GM12878 (cell line): ENCODE data around the gene APC2. TPM values are rescaled to one million over a fixed set of nuclear protein-coding genes. Genes with fewer than 3 reads are reported as not detected.
A peak's percentile ranks its signal among the peaks of the same experiment; 100 is the strongest.

Experiments used
- ATAC-seq: fragments of 200-7000 bp; cut with Tn5 transposase; 3 replicates; pipeline ENCODE4 v1.9.1; 2020; ENCODE audit warnings: mild to moderate bottlenecking, moderate library complexity
- BruUV-seq: library from RNA; stranded (reverse); fragments of 400-500 nt; replicated peaks from 2 replicates; lab custom pipeline; 2021; lab: Mats Ljungman, UMichigan
- CTCF ChIA-PET: fragments of 300-600 bp; sonication (Branson Sonifier 250); formaldehyde crosslinking; extraction: SDS; loops from one replicate; lab custom pipeline; 2021; ENCODE audit warnings: inconsistent platforms; lab: Yijun Ruan, JAX
- POLR2A ChIA-PET: fragments of 350-600 bp; formaldehyde crosslinking; extraction: SDS; loops from one replicate; lab custom pipeline; 2021; ENCODE audit warnings: inconsistent platforms; lab: Charles Lee
- RAD21 ChIA-PET: fragments of 300-600 bp; sonication (Branson Sonifier 250); formaldehyde crosslinking; loops from one replicate; lab custom pipeline; 2023; ENCODE audit warnings: antibody characterized with exemption; ENCODE audit not compliant: unreplicated experiment; lab: Charles Lee
- SMC1A ChIA-PET: fragments of 300-600 bp; sonication (Branson Sonifier 250); formaldehyde crosslinking; loops from one replicate; lab custom pipeline; 2023; ENCODE audit not compliant: unreplicated experiment, uncharacterized antibody; lab: Charles Lee
- DNase-seq: peaks from one replicate; pipeline ENCODE4 v3.0.0-alpha.2; 2011; ENCODE audit warnings: low read depth, low spot score
- FAIRE-seq: peaks from 3 replicates; lab custom pipeline; 2011; peaks lifted over from hg19 to GRCh38; lab: Jason Lieb, UNC
- H2AFZ ChIP-seq: 2 replicates; pipeline ENCODE4 v1.6.0; 2011; ENCODE audit warnings: low read depth, low read length, control low read depth; ENCODE audit not compliant: control insufficient read depth
- H3K27ac ChIP-seq: 2 replicates; pipeline ENCODE4 v1.5.1; 2011; ENCODE audit warnings: control low read depth; ENCODE audit not compliant: control insufficient read depth, insufficient read depth
- H3K27me3 ChIP-seq, 2 experiments: replicated peaks in 1 of 2; 2 replicates each; pipeline versions ENCODE4 v1.6.0 to v1.6.1; 2011; ENCODE audit warnings: low read length in 1 of 2; ENCODE audit not compliant: control insufficient read depth in 2 of 2, insufficient read depth in 2 of 2
- H3K36me3 ChIP-seq, 2 experiments: 2 replicates each; pipeline ENCODE4 v1.5.1; 2011; ENCODE audit warnings: low read length in 1 of 2; ENCODE audit not compliant: control insufficient read depth in 2 of 2, insufficient read depth in 2 of 2
- H3K4me1 ChIP-seq: 2 replicates; pipeline ENCODE4 v1.6.1; 2011; ENCODE audit warnings: mild to moderate bottlenecking, low read length, moderate library complexity, mixed read lengths; ENCODE audit not compliant: control insufficient read depth, insufficient read depth
- H3K4me2 ChIP-seq: 2 replicates; pipeline ENCODE4 v1.6.0; 2011; ENCODE audit warnings: control low read depth; ENCODE audit not compliant: control insufficient read depth, insufficient read depth
- H3K4me3 ChIP-seq: fragments of 200-600 bp; sonication (generic); 2 replicates; pipeline ENCODE4 v1.5.1; 2016
- H3K79me2 ChIP-seq: 2 replicates; pipeline ENCODE4 v1.6.0; 2011; ENCODE audit warnings: low read length; ENCODE audit not compliant: control insufficient read depth, insufficient read depth
- H3K9ac ChIP-seq: 2 replicates; pipeline ENCODE4 v1.8.0; 2011; ENCODE audit warnings: low read length, control low read depth, mixed read lengths; ENCODE audit not compliant: control insufficient read depth, insufficient read depth
- H3K9me3 ChIP-seq: replicated peaks from 3 replicates; pipeline ENCODE4 v1.5.1; 2011; ENCODE audit warnings: mild to moderate bottlenecking, low read length; ENCODE audit not compliant: control insufficient read depth, insufficient read depth
- H4K20me1 ChIP-seq: 2 replicates; pipeline ENCODE4 v1.6.0; 2011; ENCODE audit not compliant: control insufficient read depth, insufficient read depth
- ATF7 ChIP-seq: fragments of 450-650 bp; IDR thresholded peaks from 2 replicates; pipeline ENCODE4 v1.6.1; 2016; ENCODE audit warnings: low read depth, mild to moderate bottlenecking
- BHLHE40 ChIP-seq, 2 experiments: fragments of 450-650 bp in 1 of 2; IDR thresholded peaks; 2 replicates each; pipeline ENCODE4 v1.6.1; 2011 to 2017; ENCODE audit warnings: low read depth in 2 of 2, borderline replicate concordance in 1 of 2, improper control_type of control experiment in 1 of 2, low read length in 1 of 2, mild to moderate bottlenecking in 1 of 2
- CEBPB ChIP-seq, 2 experiments: fragments of 150-350 bp in 1 of 2; IDR thresholded peaks; 2 replicates each; pipeline ENCODE4 v1.6.1; 2012 to 2014; ENCODE audit warnings: low read depth in 2 of 2, low read length in 2 of 2, borderline replicate concordance in 1 of 2, inconsistent platforms in 1 of 2
- CREM ChIP-seq: IDR thresholded peaks from 2 replicates; pipeline ENCODE4 v1.6.1; 2014; ENCODE audit warnings: antibody characterized with exemption, low read depth
- GABPA ChIP-seq: IDR thresholded peaks from 2 replicates; pipeline ENCODE4 v1.6.1; 2014; ENCODE audit warnings: antibody characterized with exemption, low read depth, mild to moderate bottlenecking, inconsistent platforms
- HDAC2 ChIP-seq: fragments of 200-600 bp; sonication (generic); IDR thresholded peaks from 2 replicates; pipeline ENCODE4 v1.6.1; 2017
- HDAC6 ChIP-seq: fragments of 200-600 bp; sonication (generic); IDR thresholded peaks from one replicate; pipeline ENCODE4 v1.8.0; 2017; ENCODE audit warnings: antibody characterized with exemption; ENCODE audit not compliant: unreplicated experiment
- IKZF2 ChIP-seq, 2 experiments: fragments of 450-650 bp; IDR thresholded peaks; 2 replicates each; pipeline ENCODE4 v1.6.1; 2017; ENCODE audit warnings: mild to moderate bottlenecking in 2 of 2, moderate library complexity in 2 of 2
- PBX3 ChIP-seq: IDR thresholded peaks from 2 replicates; pipeline ENCODE4 v1.6.1; 2011; ENCODE audit warnings: mild to moderate bottlenecking, low read depth, low read length, moderate library complexity; ENCODE audit not compliant: insufficient replicate concordance
- REST ChIP-seq: IDR thresholded peaks from 2 replicates; pipeline ENCODE4 v1.6.1; 2012; ENCODE audit warnings: mild to moderate bottlenecking, low read depth, low read length
- SMC3 ChIP-seq: IDR thresholded peaks from 2 replicates; pipeline ENCODE4 v1.6.1; 2011; ENCODE audit warnings: low read length, improper control_type of control experiment, borderline replicate concordance
- SREBF2 ChIP-seq: IDR thresholded peaks from 2 replicates; pipeline ENCODE4 v1.6.1; 2012; ENCODE audit warnings: mild to moderate bottlenecking, low read length
- SRF ChIP-seq, 2 experiments: IDR thresholded peaks; 2 replicates each; pipeline ENCODE4 v1.6.1; 2011; ENCODE audit warnings: low read depth in 2 of 2, low read length in 2 of 2, mild to moderate bottlenecking in 1 of 2, moderate library complexity in 1 of 2
- TBL1XR1 ChIP-seq: IDR thresholded peaks from 2 replicates; pipeline ENCODE4 v1.6.1; 2012; ENCODE audit warnings: low read depth, low read length, improper control_type of control experiment
- ZBTB33 ChIP-seq: fragments of 450-650 bp; IDR thresholded peaks from 2 replicates; pipeline ENCODE4 v1.6.1; 2017; ENCODE audit warnings: mild to moderate bottlenecking
- WGBS: methylation state at CpG from one replicate; pipeline ENCODE4 v1.1.6; 2016; ENCODE audit warnings: low lambda C conversion rate; ENCODE audit not compliant: insufficient replicate concordance, insufficient coverage; ENCODE audit errors: missing lambda C conversion rate; 5-methylcytosine and 5-hydroxymethylcytosine counted together
- in situ Hi-C: fragments of 300-500 bp; cut with MboI; formaldehyde crosslinking; loops from 9 replicates; pipeline ENCODE4 v1.14.3; 2018; ENCODE audit warnings: mixed read lengths
- intact Hi-C: fragments of 100-400 bp; cut with micrococcal nuclease; formaldehyde crosslinking; loops from one replicate; pipeline ENCODE4 v1.14.2; 2022; ENCODE audit not compliant: unreplicated experiment
- polyA plus RNA-seq, 11 experiments: library from polyadenylated mRNA; depleted of rRNA in 4 of 11; unstranded in 6 of 11; stranded (reverse) in 5 of 11; fragments of >200 nt; fragmentation: Nextera tagmentation in 4 of 11; fragmentation: Illumina TruSeq in 1 of 11; extraction: Ambion mirVana in 4 of 11; extraction: Trizol in 1 of 11; gene quantifications; 1 replicate in 1 of 11; 2 replicates in 10 of 11; pipeline versions ENCODE4 v1.2.1 to v1.2.3, GENCODE V29; 2011 to 2016; ENCODE audit warnings: inconsistent platforms in 2 of 11, missing spikeins in 2 of 11, low read depth in 1 of 11
- total RNA-seq, 4 experiments: library from RNA; depleted of rRNA in 3 of 4; stranded (reverse); fragments of >200 nt in 3 of 4; fragmentation: Illumina TruSeq in 1 of 4; extraction: Trizol in 1 of 4; gene quantifications; 2 replicates each; pipeline versions ENCODE4 v1.2.1 to v1.2.3, GENCODE V29; 2013 to 2021

The APC2 gene
- total and polyA plus RNA-seq, 10 of the 15 experiments (the other 5 are each of a cell fraction or from before 2014, with no cell fraction given), result under 0.01 to 0.73 (median 0.04) TPM; not detected in 5

- CTCF ChIA-PET, result no interaction called here
- H2AFZ ChIP-seq, result no peak overlapping the region
- TF ChIP-seq CREM, result no peak
- no peak for TF ChIP-seq REST
- TF ChIP-seq BHLHE40 (IDR thresholded peaks at IDR 0.05; ENCODE audit: borderline replicate concordance in 1 of 2, low read depth in 2 of 2, low read length in 1 of 2), result no peak
- no peak for TF ChIP-seq HDAC6
- no peak for TF ChIP-seq CEBPB (IDR thresholded peaks at IDR 0.05; ENCODE audit: borderline replicate concordance in 1 of 2, low read depth in 2 of 2, low read length in 2 of 2)
- TF ChIP-seq TBL1XR1, result no peak
- TF ChIP-seq PBX3, result no peak
- TF ChIP-seq HDAC2, result no peak
- TF ChIP-seq ATF7, result no peak
- no peak for TF ChIP-seq ZBTB33
- TF ChIP-seq SREBF2, result no peak
- TF ChIP-seq IKZF2 (IDR thresholded peaks at IDR 0.05), result no peak
- no peak for TF ChIP-seq GABPA
- TF ChIP-seq SRF (IDR thresholded peaks at IDR 0.05; ENCODE audit: low read depth in 2 of 2, low read length in 2 of 2), result no peak
- peak; percentile 27; the same call in 1 of the 2 replicates for TF ChIP-seq SMC3
These were observed 63.8 kb downstream of the APC2 start for GRCh38 chr19:1513499-1514294.

More at GRCh38 chr19:1513499-1514294, 63.8 kb downstream of the APC2 start:
- ATAC-seq (peak; percentile 88), FAIRE-seq (no peak), DNase-seq (no peak)
- intact Hi-C loops, result no loop called here
- no peak overlapping the region for H3K27ac ChIP-seq
- H3K36me3 ChIP-seq, result no peaks in the 10 kb centered on the region
- no peaks in the 10 kb centered on the region for H4K20me1 ChIP-seq
- no peaks in the 10 kb centered on the region for H3K4me1 ChIP-seq
- WGBS, result 7% methylated on average over 34 of the region's 52 CpGs
- BruUV-seq, result no TSS peak
- H3K4me3 ChIP-seq, result no peak overlapping the region; the same call in 1 of the 2 replicates
- ChIA-PET POLR2A (no interaction called here), SMC1A (no interaction called here), RAD21 (no interaction called here)
- no peaks in the 10 kb centered on the region; a peak in 1 of 4 replicates for H3K27me3 ChIP-seq
- no peaks in the 10 kb centered on the region for H3K79me2 ChIP-seq
- no peaks in the 10 kb centered on the region for H3K9me3 ChIP-seq
- peak overlapping the region; percentile 77 for H3K4me2 ChIP-seq
- in situ Hi-C loops, result no loop called here
- H3K9ac ChIP-seq, result no peak overlapping the region
